ENCODE measurements around the gene NOVA1.

DNA sequence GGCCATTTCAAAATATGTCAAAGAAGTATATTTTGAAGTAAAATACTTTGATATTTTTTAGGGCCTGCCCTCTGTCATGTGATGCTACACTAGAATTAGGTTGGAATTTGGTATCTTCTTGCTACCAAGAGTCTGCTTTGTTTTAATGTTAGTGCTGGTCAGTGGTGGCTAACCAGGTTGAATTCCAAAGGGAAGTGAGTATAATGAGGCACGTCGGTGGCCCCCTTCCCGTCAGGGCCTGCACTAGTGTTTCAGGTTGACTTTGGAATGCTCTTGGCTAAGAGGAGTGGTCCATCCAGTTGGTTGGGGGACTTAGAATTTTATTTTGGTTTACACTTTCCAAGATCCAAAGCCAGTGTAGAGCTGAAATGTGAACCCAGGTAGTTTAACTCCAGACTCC is 185.4 kb downstream of the NOVA1 start:
- TF ChIP-seq, protein P1, sequence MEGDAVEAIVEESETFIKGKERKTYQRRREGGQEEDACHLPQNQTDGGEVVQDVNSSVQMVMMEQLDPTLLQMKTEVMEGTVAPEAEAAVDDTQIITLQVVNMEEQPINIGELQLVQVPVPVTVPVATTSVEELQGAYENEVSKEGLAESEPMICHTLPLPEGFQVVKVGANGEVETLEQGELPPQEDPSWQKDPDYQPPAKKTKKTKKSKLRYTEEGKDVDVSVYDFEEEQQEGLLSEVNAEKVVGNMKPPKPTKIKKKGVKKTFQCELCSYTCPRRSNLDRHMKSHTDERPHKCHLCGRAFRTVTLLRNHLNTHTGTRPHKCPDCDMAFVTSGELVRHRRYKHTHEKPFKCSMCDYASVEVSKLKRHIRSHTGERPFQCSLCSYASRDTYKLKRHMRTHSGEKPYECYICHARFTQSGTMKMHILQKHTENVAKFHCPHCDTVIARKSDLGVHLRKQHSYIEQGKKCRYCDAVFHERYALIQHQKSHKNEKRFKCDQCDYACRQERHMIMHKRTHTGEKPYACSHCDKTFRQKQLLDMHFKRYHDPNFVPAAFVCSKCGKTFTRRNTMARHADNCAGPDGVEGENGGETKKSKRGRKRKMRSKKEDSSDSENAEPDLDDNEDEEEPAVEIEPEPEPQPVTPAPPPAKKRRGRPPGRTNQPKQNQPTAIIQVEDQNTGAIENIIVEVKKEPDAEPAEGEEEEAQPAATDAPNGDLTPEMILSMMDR (optimal IDR thresholded peaks at IDR 0.05 in 1 of 3, IDR thresholded peaks at IDR 0.05 in 1 of 3, conservative IDR thresholded peaks at IDR 0.05 in 1 of 3; ENCODE audit: extremely low read depth in 1 of 3, insufficient read depth in 2 of 3, low read length in 3 of 3) = no peak
- no peak for TF ChIP-seq EZH2 (IDR thresholded peaks at IDR 0.05; ENCODE audit: low read length)

Measured in keratinocyte (primary cell).